NT2/D1 (cell line): ENCODE results near the gene MEA1.

Experiments used
- SUZ12 ChIP-seq: IDR thresholded peaks from 2 replicates; pipeline ENCODE4 v1.6.1; 2011; ENCODE audit not compliant: insufficient read length, insufficient read depth; ENCODE audit errors: extremely low read depth
- YY1 ChIP-seq: IDR thresholded peaks from 2 replicates; pipeline ENCODE4 v1.6.1; 2011; ENCODE audit not compliant: insufficient read length, insufficient read depth
- ZNF274 ChIP-seq: IDR thresholded peaks from 2 replicates; pipeline ENCODE4 v1.6.1; 2011; ENCODE audit warnings: mild to moderate bottlenecking, low read depth, low read length

GRCh38 chr6:43047998-43048397 is 34.3 kb upstream of the MEA1 start:
- no peak for TF ChIP-seq YY1
- TF ChIP-seq ZNF274, result no peak
- TF ChIP-seq SUZ12, result no peak
